Measurements from ENCODE around the gene LHCGR.
"Not testable (repeated sequence)": the region's sequence is repeated elsewhere in the genome, so short reads cannot be mapped to it uniquely, and the experiment has no call there.

LHCGR gene

GRCh38 chr2:48712151-48712550 is 43.4 kb downstream of the LHCGR start:
- Histone ChIP-seq H3K79me2 (ENCODE audit: insufficient read depth, low read depth) (no peaks in the 10 kb centered on the region), H3K4me1 (ENCODE audit: low read depth, poor library complexity, severe bottlenecking) (no peaks in the 10 kb centered on the region), H3K27me3 (ENCODE audit: insufficient read depth, low read depth) (no peaks in the 10 kb centered on the region), H3K36me3 (ENCODE audit: insufficient read depth) (no peaks in the 10 kb centered on the region), H3K4me2 (no peak overlapping the region), H2AFZ (ENCODE audit: low read depth) (no peak overlapping the region), H4K20me1 (ENCODE audit: insufficient read depth) (no peaks in the 10 kb centered on the region), H3K4me3 (IDR thresholded peaks at IDR 0.05; ENCODE audit: insufficient read depth, low read depth, low read length) (no peak overlapping the region), H3K9ac (no peak overlapping the region), H3K27ac (no peak overlapping the region)
- TF ChIP-seq, protein P1, sequence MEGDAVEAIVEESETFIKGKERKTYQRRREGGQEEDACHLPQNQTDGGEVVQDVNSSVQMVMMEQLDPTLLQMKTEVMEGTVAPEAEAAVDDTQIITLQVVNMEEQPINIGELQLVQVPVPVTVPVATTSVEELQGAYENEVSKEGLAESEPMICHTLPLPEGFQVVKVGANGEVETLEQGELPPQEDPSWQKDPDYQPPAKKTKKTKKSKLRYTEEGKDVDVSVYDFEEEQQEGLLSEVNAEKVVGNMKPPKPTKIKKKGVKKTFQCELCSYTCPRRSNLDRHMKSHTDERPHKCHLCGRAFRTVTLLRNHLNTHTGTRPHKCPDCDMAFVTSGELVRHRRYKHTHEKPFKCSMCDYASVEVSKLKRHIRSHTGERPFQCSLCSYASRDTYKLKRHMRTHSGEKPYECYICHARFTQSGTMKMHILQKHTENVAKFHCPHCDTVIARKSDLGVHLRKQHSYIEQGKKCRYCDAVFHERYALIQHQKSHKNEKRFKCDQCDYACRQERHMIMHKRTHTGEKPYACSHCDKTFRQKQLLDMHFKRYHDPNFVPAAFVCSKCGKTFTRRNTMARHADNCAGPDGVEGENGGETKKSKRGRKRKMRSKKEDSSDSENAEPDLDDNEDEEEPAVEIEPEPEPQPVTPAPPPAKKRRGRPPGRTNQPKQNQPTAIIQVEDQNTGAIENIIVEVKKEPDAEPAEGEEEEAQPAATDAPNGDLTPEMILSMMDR (conservative IDR thresholded peaks at IDR 0.05; ENCODE audit: low read depth, low read length), result no peak

GRCh38 chr2:48711343-48711742 is 44.2 kb downstream of the LHCGR start:
- no peaks in the 10 kb centered on the region for H3K4me1 ChIP-seq (ENCODE audit: low read depth, poor library complexity, severe bottlenecking)
- no peak overlapping the region for H2AFZ ChIP-seq (ENCODE audit: low read depth)
- no peaks in the 10 kb centered on the region for H3K27me3 ChIP-seq (ENCODE audit: insufficient read depth, low read depth)
- H4K20me1 ChIP-seq (ENCODE audit: insufficient read depth), result no peaks in the 10 kb centered on the region
- no peak overlapping the region for H3K4me2 ChIP-seq
- no peak overlapping the region for H3K4me3 ChIP-seq (IDR thresholded peaks at IDR 0.05; ENCODE audit: insufficient read depth, low read depth, low read length)
- no peaks in the 10 kb centered on the region for H3K79me2 ChIP-seq (ENCODE audit: insufficient read depth, low read depth)
- H3K9ac ChIP-seq, result no peak overlapping the region
- no peak overlapping the region for H3K27ac ChIP-seq
- TF ChIP-seq, protein P1 (conservative IDR thresholded peaks at IDR 0.05; ENCODE audit: low read depth, low read length), result no peak
- H3K36me3 ChIP-seq (ENCODE audit: insufficient read depth), result no peaks in the 10 kb centered on the region

DNA sequence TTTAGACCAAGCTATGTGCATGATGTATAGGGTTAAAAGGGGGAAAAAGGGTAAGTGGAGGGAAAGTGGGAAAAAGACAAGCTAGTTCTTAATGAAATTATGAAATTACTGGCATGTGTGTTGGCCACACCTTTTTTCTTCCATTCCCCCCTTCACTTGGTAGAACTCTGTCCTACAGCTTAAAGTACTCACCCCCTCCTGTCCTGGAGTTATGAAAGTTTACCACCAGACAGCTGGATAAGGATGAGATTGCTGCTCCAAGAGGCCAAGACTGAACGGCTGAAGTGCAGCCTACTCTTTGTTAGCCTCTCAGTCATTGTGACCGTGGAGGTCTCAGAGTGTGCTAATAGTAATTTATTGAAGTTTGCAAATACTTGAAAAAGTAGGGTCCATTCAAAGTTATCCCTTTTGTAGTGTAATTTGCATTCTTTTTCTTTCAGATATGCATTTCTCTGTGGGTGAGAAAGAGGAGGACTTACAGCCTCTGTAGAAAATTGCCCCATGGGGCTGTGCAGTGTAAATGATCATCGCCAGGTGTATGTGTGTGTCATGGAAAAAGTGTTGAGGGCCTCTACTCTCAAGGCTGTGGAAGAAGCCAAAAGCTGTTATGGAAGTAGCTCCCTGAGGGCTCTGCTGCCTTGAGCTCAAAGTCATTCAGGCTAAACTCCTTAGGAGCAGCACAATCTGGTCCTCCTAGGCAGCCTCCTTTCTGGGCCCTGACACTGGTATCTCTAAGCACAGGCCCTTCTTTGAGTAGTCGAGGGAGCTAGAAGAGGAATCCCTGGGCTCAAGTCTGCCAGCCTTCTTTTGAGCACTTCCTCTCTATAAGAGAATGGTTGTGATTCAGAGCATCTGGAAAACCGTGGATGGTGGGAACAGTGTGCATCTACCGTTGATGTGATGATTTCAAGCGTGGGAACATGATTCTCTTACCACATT is 46.2 kb downstream of the LHCGR start:
- H3K4me3 ChIP-seq (IDR thresholded peaks at IDR 0.05; ENCODE audit: insufficient read depth, low read depth, low read length), result no peak overlapping the region
- H4K20me1 ChIP-seq (ENCODE audit: insufficient read depth), result no peaks in the 10 kb centered on the region

GRCh38 chr2:48707466-48707865 is 48.1 kb downstream of the LHCGR start:
- no peaks in the 10 kb centered on the region for H3K27me3 ChIP-seq (ENCODE audit: insufficient read depth, low read depth)
- H3K79me2 ChIP-seq (ENCODE audit: insufficient read depth, low read depth), result no peaks in the 10 kb centered on the region
- TF ChIP-seq, protein P1 (conservative IDR thresholded peaks at IDR 0.05; ENCODE audit: low read depth, low read length), result no peak
- H3K4me2 ChIP-seq, result no peak overlapping the region
- H4K20me1 ChIP-seq (ENCODE audit: insufficient read depth), result no peaks in the 10 kb centered on the region
- H3K9ac ChIP-seq, result no peak overlapping the region
- no peak overlapping the region for H3K27ac ChIP-seq
- H3K36me3 ChIP-seq (ENCODE audit: insufficient read depth), result no peaks in the 10 kb centered on the region
- H2AFZ ChIP-seq (ENCODE audit: low read depth), result no peak overlapping the region
- H3K4me3 ChIP-seq (IDR thresholded peaks at IDR 0.05; ENCODE audit: insufficient read depth, low read depth, low read length), result no peak overlapping the region
- no peaks in the 10 kb centered on the region for H3K4me1 ChIP-seq (ENCODE audit: low read depth, poor library complexity, severe bottlenecking)

More for the DNA sequence above, 46.2 kb downstream of the LHCGR start:
- H3K27ac ChIP-seq, result no peak overlapping the region
- no peaks in the 10 kb centered on the region for H3K4me1 ChIP-seq (ENCODE audit: low read depth, poor library complexity, severe bottlenecking)
- H3K9ac ChIP-seq, result no peak overlapping the region
- H3K4me2 ChIP-seq, result no peak overlapping the region
- H3K27me3 ChIP-seq (ENCODE audit: insufficient read depth, low read depth), result no peaks in the 10 kb centered on the region
- H2AFZ ChIP-seq (ENCODE audit: low read depth), result no peak overlapping the region
- TF ChIP-seq, protein P1 (conservative IDR thresholded peaks at IDR 0.05; ENCODE audit: low read depth, low read length), result no peak
- no peaks in the 10 kb centered on the region for H3K79me2 ChIP-seq (ENCODE audit: insufficient read depth, low read depth)
- H3K36me3 ChIP-seq (ENCODE audit: insufficient read depth), result no peaks in the 10 kb centered on the region

DNA sequence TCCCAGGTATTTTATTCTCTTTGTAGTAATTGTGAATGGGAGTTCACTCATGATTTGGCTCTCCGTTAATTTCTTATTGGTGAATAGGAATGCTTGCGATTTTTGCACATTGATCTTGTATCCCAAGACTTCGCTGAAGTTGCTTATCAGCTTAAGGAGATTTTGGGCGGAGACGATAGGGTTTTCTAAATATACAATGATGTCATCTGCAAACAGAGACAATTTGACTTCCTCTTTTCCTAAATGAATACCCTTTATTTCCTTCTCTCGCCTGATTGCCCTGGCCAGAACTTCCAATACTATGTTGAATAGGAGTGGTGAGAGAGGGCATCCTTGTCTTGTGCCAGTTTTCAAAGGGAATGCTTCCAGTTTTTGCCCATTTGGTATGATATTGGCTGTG is 51.9 kb downstream of the LHCGR start:
- H3K27ac ChIP-seq; H3K4me1 ChIP-seq (ENCODE audit: low read depth, poor library complexity, severe bottlenecking); H3K36me3 ChIP-seq (ENCODE audit: insufficient read depth); H3K4me2 ChIP-seq; H3K4me3 ChIP-seq (IDR thresholded peaks at IDR 0.05; ENCODE audit: insufficient read depth, low read depth, low read length); H3K9ac ChIP-seq; H3K79me2 ChIP-seq (ENCODE audit: insufficient read depth, low read depth); H3K27me3 ChIP-seq (ENCODE audit: insufficient read depth, low read depth); H4K20me1 ChIP-seq (ENCODE audit: insufficient read depth); H2AFZ ChIP-seq (ENCODE audit: low read depth): not testable (repeated sequence)

Data from KMS-11 (cell line).